NCI-H2196 treated with DMSO at 0.1 percent for 48 hours (cell line): ENCODE results near the gene IDH3B.
A peak's percentile ranks its signal among the peaks of the same experiment; 100 is the strongest.

Experiments used
- DNase-seq: peaks from one replicate; lab custom pipeline; 2025; ENCODE audit not compliant: unreplicated experiment; lab: John Stamatoyannopoulos, UW

IDH3B gene

GRCh38 chr20:2658414-2659354 lies 5.3 kb downstream of the IDH3B start:
- no peak for DNase-seq

- DNase-seq, result no peak
Measured at GRCh38 chr20:2657674-2658073, 6.3 kb downstream of the IDH3B start.

DNA sequence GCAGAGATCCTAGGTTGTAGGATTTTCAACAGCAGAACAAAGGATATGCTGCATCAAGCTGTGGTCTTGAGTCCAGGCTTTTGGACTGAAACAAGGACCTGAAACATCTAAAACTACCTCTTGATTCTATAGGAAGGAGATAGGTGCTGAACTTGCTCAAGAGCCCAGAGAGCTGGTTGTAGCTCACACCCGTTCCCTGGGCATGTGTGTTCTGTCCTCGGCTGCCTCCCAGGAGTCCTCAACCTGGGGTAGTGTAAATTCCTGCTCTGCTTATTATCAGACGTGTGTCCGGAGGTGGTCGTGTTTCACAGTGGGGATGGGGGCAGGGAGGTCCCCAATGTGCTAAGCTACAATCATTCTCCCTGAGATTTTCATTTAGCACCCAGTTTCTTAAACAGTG lies 6.8 kb downstream of the IDH3B start:
- no peak for DNase-seq

DNA sequence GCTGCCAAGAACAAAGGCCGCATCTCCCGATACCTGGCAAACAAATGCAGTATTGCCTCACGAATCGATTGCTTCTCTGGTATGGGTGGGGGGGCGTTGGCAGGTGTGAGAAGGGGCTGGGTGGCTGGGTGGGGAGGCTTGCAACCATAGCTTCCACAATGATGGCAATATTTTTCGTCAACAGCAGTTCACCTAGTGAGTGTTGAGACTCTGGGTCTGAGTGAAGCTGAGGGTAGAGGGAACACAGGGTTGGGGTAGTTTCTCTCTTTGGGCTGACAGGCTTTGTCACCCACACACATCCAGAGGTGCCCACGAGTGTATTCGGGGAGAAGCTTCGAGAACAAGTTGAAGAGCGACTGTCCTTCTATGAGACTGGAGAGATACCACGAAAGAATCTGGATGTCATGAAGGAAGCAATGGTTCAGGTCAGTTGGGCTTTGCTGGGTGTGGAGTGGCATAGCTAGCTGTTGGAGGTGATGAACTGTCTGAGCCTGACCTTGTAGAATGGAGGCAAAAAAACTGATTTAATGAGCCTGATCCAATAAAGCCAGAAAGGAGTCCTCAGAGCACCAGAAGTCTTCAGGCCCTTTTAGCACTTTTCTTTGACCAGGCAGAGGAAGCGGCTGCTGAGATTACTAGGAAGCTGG lies 7.4 kb downstream of the IDH3B start:
- DNase-seq, result no peak

- DNase-seq, result no peak
Measured at GRCh38 chr20:2655331-2656116, 8.5 kb downstream of the IDH3B start.

- DNase-seq, result no peak
Measured at GRCh38 chr20:2654831-2655230, 9.2 kb downstream of the IDH3B start.

DNA sequence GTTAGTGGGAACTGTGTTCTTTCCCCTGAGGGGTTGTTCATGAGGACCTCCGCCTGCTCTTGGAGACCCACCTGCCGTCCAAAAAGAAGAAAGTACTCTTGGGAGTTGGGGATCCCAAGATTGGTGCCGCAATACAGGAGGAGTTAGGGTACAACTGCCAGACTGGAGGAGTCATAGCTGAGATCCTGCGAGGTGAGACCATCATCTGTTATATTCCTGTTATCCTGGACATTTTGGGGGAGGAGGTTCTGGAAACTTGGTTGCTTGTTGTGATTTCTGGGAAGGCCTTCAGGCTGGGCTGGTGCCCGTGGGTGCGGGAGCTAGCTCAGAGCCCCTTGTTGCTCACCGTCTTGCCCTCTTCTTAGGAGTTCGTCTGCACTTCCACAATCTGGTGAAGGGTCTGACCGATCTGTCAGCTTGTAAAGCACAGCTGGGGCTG lies 9.6 kb downstream of the IDH3B start:
- no peak for DNase-seq

DNA sequence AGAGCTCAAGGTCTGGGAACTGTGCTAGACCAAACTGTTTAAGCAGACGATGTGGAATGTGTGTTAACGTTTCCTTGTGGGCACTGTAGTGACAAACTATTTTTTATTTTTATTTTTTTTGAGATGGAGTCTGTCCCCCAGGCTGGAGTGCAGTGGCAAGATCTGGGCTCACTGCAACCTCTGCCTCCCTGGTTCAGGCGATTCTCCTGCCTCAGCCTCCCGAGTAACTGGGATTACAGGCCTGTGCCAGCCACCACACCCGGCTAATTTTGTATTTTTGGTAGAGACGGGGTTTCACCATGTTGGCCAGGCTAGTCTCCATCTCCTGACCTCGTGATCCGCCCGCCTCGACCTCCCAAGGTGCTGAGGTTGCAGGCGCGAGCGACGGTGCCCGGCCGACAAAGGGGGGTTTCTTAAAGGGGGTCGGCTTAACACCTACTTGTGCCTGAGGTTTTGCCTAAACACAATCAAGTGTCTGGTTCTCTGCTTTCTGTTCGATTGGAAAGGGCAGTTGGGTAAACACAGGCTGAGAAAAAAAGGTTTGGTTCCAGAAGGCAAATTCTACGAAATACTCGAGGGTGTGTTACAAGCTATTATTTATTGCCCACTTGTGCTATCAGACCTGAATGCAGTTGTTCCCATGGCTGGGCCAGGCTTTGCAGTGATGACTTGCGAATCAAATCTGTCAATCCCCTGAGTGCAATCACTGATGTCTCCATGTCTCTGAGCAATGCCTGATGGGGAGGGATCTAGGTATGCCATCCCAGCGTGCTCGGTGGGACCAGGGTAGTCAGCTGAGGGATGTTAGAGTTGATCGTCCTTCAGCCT lies 10.2 kb downstream of the IDH3B start:
- DNase-seq, result no peak

GRCh38 chr20:2652724-2653555 lies 11.1 kb downstream of the IDH3B start:
- no peak for DNase-seq

DNA sequence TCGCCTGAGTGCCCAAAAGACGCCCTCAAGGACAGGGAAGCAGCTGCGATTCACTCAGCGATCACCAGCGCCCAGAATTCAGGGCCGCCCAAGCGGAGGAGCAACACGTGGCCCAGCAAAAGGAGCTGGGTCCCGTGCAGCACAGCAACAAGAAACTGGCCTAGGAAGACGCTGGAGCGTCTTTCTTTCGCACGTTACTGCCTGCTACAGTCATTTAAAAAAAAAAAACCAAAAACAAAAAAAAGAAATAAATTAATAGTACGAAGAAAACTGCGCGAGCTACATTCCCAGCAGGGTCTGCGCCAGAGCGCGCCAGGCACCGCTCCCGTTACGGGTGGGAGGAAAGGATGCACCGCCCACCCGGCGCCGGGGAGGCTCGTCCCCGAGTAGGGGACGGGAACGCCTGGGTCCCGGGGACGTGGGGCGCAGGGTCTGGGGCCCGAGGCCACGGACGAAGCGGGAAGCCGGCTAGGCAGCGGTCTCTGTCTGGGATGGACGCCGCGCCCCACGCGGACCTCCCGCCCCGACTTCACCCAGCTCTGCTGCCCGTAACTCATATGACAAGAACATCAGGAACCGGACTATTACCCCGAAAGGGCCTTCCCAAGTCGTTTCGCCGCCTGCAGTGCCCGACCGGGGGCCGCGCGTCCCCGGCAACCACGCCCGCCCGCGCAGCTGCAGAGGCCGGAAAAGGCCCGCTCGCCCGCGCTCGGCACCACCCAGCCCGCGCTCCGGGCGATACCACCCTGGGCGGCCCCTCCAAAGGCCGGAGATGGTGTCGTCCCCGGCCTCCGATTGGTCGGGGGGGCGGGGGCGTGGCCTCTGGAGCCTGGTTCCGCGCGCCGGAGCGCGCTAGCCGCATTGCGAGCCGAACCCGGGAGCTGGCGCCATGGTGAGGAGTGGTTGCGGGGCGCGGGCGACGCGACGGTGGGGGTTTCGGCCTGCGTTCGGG lies 12.0 kb downstream of the IDH3B start, which contains the start of gene NOP56:
Gene NOP56, plus strand, starts transcription at position 861 of the 952 bp plus-strand sequence. Its CDS starts 29 bp downstream, at position 890.
- DNase-seq, result peak; percentile 87

DNA sequence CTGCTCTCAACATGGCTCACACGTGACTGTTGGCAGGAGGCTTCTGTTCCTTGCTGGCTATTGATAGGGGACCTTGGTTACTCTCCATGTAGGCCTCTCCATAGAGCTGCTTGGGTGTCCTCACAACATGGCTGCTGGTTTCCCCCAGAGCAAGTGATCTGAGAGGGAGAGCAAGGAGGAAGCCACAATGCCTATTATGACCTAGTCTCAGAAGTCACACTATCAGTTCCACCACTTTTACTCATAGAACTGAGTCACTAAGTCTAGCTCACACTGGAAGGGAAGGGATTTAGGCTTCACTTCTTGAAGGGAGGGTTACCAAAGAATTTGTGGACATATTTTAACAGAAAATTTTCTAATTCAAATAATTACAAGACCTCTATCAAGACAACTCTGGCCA lies 20.3 kb downstream of the IDH3B start:
- no peak for DNase-seq

DNA sequence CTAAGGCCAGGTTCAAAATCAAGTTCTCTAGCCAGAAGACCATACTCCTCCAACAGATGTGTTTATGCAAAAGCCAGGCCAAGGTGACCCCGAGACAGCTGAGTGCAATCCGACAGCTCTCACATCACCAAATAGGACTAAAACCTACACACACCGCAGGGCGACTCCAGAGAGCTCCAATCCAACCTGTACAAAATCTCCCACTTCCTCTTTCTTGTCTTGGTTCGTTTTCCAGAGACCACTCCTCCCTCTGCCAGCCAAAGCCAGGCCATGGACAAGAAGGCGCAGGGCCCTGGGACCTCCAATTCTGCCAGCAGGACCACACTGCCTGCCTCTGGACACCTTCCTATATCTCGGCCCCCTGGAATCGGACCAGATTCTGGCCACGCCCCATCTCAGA lies 23.1 kb downstream of the IDH3B start:
- DNase-seq, result no peak

DNA sequence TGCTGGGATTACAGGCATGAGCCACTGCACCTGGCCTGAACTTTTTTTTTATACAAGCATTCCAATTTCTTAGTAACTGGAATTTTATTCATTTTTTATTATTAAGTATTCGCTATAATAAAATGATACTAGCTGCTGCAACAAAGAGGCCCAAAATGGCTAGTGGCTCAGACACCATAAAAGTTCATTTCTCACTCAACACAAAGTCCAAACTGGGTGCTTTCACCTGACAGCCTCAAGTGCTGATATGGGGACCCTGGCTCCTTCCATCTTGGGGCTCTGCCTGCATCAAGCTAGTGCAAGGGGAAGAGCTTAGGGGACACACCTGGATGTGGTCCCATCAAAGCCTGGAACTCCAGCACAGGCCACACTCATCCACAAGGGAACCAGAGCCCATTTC lies 23.8 kb downstream of the IDH3B start:
- DNase-seq, result no peak

GRCh38 chr20:2637246-2637645 lies 26.8 kb downstream of the IDH3B start:
- no peak for DNase-seq

GRCh38 chr20:2633381-2633780 lies 30.6 kb downstream of the IDH3B start:
- DNase-seq, result no peak

DNA sequence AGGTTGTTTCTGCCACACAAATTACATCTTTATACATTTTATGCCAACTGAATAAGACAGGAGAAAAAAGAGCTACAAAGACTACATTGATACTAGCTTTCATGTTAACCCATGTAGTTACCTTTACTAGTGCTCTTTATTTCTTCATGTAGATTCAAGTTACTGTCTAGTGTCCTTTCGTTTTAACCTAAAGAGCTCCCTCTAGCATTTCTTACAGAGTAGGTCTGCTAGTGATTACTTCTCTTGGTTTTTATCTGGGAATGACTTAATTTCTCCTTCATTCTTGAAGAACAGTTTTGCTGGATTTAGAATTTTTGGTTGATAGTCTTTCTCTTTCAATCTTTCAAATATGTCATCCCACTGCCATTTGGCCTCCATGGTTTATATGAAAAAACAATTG lies 32.8 kb downstream of the IDH3B start:
- no peak for DNase-seq

GRCh38 chr20:2626853-2627541 lies 37.0 kb downstream of the IDH3B start:
- DNase-seq, result no peak

- DNase-seq, result no peak
Measured at GRCh38 chr20:2625062-2625461, 39.0 kb downstream of the IDH3B start.
